ENCODE results near the gene MED23.
"Not testable (repeated sequence)": the region's sequence is repeated elsewhere in the genome, so short reads cannot be mapped to it uniquely, and the experiment has no call there.

The MED23 gene

GRCh38 chr6:131572686-131573415, 55.2 kb downstream of the MED23 start, which contains the start of gene ARG1:
Gene ARG1 (plus strand): TSS chr6:131573226. CDS start chr6:131573283, 57 bp downstream.
- no peak for DNase-seq (ENCODE audit: low read depth)

GRCh38 chr6:131568726-131569125, 59.3 kb downstream of the MED23 start:
- DNase-seq (ENCODE audit: low read depth), result no peak

GRCh38 chr6:131565056-131565455, 63.0 kb downstream of the MED23 start:
- DNase-seq (ENCODE audit: low read depth), result no peak

GRCh38 chr6:131561925-131562707, 65.9 kb downstream of the MED23 start:
- DNase-seq (ENCODE audit: low read depth), result no peak

GRCh38 chr6:131558922-131559321, 69.1 kb downstream of the MED23 start:
- DNase-seq (ENCODE audit: low read depth), result no peak

GRCh38 chr6:131555992-131556391, 72.0 kb downstream of the MED23 start:
- DNase-seq (ENCODE audit: low read depth), result no peak

GRCh38 chr6:131552572-131552971, 75.5 kb downstream of the MED23 start:
- DNase-seq (ENCODE audit: low read depth), result no peak

GRCh38 chr6:131551902-131552301, 76.1 kb downstream of the MED23 start:
- no peak for DNase-seq (ENCODE audit: low read depth)

GRCh38 chr6:131549811-131550210, 78.2 kb downstream of the MED23 start:
- DNase-seq (ENCODE audit: low read depth), result no peak

- DNase-seq (ENCODE audit: low read depth), result no peak
These were observed 79.6 kb downstream of the MED23 start for GRCh38 chr6:131548441-131548840.

GRCh38 chr6:131547488-131547887, 80.6 kb downstream of the MED23 start:
- DNase-seq (ENCODE audit: low read depth), result no peak

GRCh38 chr6:131545317-131545716, 82.7 kb downstream of the MED23 start:
- no peak for DNase-seq (ENCODE audit: low read depth)

- not testable (repeated sequence) for DNase-seq (ENCODE audit: low read depth)
These were observed 89.4 kb downstream of the MED23 start for GRCh38 chr6:131538615-131539014.

GRCh38 chr6:131532580-131533039, 95.4 kb downstream of the MED23 start:
- no peak for DNase-seq (ENCODE audit: low read depth)

- DNase-seq (ENCODE audit: low read depth), result not testable (repeated sequence)
These were observed 96.4 kb downstream of the MED23 start for GRCh38 chr6:131531681-131532080.

- DNase-seq (ENCODE audit: low read depth), result not testable (repeated sequence)
These were observed 97.1 kb downstream of the MED23 start for GRCh38 chr6:131530936-131531335.

GRCh38 chr6:131524695-131525336, 103.2 kb downstream of the MED23 start:
- no peak for DNase-seq (ENCODE audit: low read depth)

- DNase-seq (ENCODE audit: low read depth), result no peak
These were observed 103.9 kb downstream of the MED23 start for GRCh38 chr6:131523988-131524673.
